ENCODE results near the gene HORMAD2.

DNA sequence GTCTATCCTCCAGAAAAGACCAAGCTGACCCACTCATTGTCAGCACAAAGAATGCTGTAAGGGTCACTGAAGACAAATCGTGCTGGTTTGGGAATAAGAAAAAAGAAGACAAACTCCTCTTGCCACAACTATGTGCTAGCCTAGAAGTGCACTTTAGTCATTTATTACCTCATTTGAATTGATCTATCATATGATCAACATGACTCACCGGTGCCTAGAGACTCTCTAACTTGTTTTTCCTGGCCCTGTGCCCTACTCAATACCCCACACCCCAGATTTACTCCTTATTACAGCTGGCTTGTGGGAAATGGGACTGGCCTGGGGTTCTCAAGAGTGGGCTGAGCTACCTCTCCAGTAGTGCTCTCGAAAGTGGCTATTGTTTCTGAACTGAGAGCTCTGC, 35.9 kb upstream of the HORMAD2 start:
- no peak for TF ChIP-seq EZH2 (IDR thresholded peaks at IDR 0.05; ENCODE audit: insufficient read depth, low read length)
- TF ChIP-seq, protein P1, sequence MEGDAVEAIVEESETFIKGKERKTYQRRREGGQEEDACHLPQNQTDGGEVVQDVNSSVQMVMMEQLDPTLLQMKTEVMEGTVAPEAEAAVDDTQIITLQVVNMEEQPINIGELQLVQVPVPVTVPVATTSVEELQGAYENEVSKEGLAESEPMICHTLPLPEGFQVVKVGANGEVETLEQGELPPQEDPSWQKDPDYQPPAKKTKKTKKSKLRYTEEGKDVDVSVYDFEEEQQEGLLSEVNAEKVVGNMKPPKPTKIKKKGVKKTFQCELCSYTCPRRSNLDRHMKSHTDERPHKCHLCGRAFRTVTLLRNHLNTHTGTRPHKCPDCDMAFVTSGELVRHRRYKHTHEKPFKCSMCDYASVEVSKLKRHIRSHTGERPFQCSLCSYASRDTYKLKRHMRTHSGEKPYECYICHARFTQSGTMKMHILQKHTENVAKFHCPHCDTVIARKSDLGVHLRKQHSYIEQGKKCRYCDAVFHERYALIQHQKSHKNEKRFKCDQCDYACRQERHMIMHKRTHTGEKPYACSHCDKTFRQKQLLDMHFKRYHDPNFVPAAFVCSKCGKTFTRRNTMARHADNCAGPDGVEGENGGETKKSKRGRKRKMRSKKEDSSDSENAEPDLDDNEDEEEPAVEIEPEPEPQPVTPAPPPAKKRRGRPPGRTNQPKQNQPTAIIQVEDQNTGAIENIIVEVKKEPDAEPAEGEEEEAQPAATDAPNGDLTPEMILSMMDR (IDR thresholded peaks at IDR 0.05; ENCODE audit: insufficient read depth, low read depth, low read length), result no peak
